Head of caudate nucleus (tissue), 42 donors: ENCODE results near the gene RABL6.
"Not testable (repeated sequence)": the region's sequence is repeated elsewhere in the genome, so short reads cannot be mapped to it uniquely, and the experiment has no call there.

Source experiments
- DNase-seq, 42 donors: peaks; one replicate each; pipeline versions ENCODE4 v3.0.0 to v3.0.0-alpha.2; 2020 to 2021; ENCODE audit warnings: mixed read lengths in 7 of 42
- intact Hi-C: fragments of 100-400 bp; cut with DNase I; formaldehyde crosslinking; loops from one replicate; pipeline ENCODE4 v1.15.0; 2022

The RABL6 gene

DNA sequence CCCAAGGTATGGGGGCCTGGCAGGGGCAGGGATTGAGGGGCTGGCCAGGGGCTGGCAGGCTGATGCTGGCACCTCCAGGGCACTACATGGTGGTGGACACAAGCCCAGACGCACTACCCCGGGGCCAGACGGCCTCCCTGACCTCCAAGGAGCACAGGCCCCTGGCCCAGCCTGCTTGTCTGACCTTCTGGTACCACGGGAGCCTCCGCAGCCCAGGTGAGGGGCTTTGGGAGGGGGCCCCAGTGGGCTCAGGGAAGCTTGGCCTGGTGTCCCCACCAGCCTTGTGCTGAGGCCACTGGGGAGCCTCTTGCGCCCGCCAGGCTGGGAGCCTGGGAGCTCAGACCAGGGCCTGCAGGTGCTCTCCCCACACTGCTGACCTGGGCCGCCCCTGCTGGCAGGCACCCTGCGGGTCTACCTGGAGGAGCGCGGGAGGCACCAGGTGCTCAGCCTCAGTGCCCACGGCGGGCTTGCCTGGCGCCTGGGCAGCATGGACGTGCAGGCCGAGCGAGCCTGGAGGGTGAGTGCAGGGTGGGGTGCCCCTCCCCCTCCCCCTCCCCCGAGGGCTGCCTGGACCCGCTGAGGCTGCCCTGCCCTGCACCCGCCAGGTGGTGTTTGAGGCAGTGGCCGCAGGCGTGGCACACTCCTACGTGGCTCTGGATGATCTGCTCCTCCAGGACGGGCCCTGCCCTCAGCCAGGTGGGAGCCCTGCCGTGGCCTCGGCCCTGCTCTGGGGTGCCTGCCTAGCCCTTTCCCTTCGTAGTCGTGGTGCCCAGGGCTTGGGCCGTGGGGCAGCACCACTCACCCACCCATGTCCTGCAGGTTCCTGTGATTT is 50.0 kb downstream of the RABL6 start:
- intact Hi-C loops = loop anchor here (10.0 kb wide), 1 partner anchor 77 kb away; no protein-coding TSS in a partner anchor
- peak in 1 of 42 donors; percentile 1 for DNase-seq

- intact Hi-C loops = loop anchor here (10.0 kb wide), 1 partner anchor 76 kb away; no protein-coding TSS in a partner anchor
- DNase-seq = no peak
These were observed 50.7 kb downstream of the RABL6 start for GRCh38 chr9:136858452-136858843.

- intact Hi-C loops = loop anchor here (10.0 kb wide), 1 partner anchor 76 kb away; no protein-coding TSS in a partner anchor
- DNase-seq = peak in 39 of 42 donors; percentile 51 to 89 (median 73)
These were observed 51.4 kb downstream of the RABL6 start for GRCh38 chr9:136858844-136859757.

- intact Hi-C loops = no loop called here
- DNase-seq = peak in 1 of 42 donors; percentile 41
These were observed 52.8 kb downstream of the RABL6 start for GRCh38 chr9:136860529-136860928.

DNA sequence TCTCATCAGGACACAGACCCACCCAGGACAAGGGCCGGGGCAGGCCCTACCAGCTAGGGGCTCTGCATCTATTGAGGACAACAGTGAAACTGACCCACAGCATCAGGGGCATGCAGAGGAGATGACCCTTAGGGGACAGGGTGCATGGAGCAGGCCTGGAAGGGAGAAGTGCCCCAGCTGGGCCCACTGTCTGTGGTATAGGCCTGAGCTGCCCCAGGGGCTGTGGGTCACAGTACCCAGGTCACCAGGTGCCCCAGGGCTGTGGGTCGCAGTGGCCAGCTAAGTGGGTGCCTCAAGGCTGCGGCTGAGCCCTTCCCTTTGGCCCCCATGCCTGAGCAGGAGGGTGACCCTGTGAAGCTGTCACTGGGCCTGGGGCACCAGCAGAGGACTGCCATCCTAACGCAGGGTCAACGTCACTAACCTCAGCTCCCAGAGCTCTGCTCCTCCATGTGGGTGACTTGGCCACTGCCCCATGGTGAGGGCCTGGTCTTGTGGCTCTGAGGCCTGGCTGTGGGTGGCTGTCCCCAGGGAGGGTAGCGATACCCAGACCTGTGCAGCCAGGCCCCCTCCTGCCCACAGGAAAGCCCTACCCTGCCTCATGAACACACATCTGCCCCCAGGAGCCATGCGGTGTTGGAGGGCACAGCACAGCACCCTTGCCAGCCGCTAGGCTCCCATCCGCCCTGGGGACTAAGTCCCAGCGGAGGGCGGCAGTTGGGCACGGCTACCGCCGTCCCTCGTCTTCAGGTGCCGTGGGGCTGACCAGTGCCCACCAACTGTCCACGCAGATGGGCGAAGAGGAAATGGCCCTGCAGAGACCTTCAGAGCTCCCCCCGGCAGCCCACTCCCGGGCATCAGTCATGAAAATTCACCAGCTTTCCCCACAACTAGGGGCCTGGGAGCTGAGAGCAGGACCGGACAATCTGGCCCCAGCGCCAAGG is 53.5 kb downstream of the RABL6 start:
- DNase-seq = peak in 1 of 42 donors; percentile 35
- intact Hi-C loops = no loop called here

- intact Hi-C loops = no loop called here
- DNase-seq = peak in 1 of 42 donors; percentile 32
These were observed 54.2 kb downstream of the RABL6 start for GRCh38 chr9:136861874-136862457.

DNA sequence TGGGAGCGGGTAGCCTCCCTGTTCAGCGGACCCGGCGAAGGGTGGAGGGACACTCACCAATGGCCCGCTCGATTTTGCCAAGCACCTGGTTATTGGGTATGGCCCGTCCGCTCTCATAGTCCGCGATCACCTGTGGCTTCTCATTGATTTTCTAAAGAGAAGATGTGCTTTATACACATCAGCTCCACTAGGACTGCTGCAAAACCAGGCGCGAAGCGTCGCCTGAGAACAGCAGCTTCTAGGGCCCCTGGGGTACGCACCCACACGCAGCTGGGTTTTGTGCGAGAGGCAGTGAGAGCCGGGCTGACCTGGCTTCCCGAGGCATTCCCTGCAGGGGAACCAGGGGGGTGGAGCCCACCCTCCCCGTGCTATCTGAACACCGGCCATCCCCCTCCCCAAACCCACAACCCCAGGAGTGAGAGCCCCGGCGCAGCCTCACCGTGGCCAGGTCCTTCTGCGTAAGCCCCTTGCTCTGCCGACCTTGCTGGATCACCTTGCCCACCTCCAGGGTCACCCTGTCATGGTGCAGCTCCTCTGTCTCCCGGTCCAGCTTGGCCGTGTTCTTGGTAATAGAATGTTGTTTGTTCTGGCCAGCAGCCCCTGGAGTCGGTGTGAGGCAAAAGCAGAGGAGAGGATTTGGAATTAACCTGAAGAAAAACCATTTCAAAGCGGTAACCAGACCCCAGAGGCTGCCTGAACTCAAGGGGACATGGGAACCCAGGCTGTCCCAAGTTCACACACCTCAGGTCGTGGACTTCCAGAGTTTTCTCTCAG is 55.3 kb downstream of the RABL6 start:
- no peak for DNase-seq
- intact Hi-C loops = no loop called here

DNA sequence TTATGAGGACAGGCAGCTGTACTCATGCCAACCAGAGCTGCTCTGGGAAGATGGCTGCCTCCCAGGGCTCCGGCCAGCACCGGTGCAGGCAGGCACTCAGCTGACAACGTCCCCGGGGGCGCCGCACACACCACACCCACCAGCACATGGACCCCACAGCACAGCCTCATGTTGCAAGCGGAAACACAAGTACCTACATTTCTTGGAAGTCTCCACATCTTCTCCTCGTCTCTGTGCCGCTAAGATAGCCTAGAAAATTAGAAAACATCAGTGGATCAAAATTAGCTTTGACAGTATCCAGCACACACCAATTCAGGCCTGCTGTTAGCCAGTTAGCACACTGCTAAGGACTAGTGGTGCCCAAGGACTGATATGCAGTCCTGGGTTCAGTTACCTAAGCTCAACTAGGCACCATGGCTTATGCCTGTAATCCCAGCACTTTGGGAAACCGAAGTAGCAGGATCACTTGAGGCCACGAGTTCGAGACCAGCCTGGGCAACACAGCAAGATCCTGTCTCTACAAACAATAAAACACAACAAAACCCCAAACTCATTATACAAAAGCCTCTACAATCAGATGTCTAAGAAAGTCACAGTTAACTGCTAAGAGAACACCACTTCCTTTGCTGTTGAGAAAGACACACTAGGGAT is 56.0 kb downstream of the RABL6 start:
- intact Hi-C loops = no loop called here

DNA sequence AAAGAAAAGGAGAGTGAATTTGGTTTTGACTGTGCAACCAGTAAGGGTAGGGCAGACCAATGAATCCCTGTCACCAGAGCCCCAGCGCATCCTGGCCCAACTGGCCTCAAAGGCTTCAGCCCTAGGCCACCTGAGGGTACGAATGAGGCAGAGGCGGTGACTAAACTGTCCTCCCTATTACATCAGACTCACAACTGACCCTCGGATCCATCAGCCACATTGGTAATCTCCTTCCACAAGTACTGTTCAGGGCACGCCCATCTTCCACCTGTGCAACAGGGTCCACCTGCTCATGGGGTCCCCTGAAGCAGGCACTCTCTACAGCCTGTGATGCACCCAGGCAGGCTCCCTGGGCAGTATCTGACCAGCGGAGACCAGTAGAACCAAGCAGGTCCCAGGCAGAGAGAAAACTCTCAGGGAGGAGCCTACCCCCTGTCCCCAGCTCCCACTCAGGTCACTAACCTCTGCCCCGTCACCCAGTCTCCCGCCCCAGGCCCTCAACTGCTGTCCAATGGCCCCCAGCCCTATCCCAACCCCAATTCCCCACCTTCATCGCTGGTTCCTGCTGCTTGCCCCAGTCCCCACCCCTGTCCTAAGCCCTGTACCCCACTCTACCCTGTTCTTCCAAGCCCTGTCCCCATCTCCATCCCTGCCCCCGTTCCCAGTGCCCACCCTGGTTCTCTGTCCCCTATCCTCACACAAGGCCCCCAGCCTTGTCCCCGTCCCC is 57.5 kb downstream of the RABL6 start:
- intact Hi-C loops = no loop called here
- peak in 1 of 42 donors; percentile 21 for DNase-seq

More for the DNA sequence above, 56.0 kb downstream of the RABL6 start:
- DNase-seq = no peak

- intact Hi-C loops = no loop called here
- peak in 1 of 42 donors; percentile 22 for DNase-seq
These were observed 58.0 kb downstream of the RABL6 start for GRCh38 chr9:136865768-136866103.

GRCh38 chr9:136866898-136867421 is 59.2 kb downstream of the RABL6 start:
- intact Hi-C loops = not testable (repeated sequence)

GRCh38 chr9:136867480-136867879 is 59.7 kb downstream of the RABL6 start:
- intact Hi-C loops = no loop called here
- no peak for DNase-seq

More at GRCh38 chr9:136866898-136867421, 59.2 kb downstream of the RABL6 start:
- DNase-seq = not testable (repeated sequence)

DNA sequence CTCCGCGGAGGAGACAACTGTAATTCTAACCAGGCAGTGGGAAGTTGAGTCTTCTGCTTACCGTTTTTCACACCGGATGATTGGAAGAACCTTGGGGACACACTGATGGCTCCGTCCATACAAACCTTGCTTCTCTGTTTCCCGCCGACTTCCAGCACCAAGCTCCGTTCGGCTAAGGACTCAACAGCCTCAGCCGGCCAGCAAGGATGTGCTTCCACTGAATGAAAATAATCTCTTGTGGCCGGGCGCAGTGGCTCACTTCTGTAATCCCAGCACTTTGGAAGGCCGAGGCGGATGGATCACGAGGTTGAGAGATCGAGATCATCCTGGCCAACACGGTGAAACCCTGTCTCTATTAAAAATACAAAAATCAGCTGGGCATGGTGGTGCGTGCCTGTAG is 60.2 kb downstream of the RABL6 start:
- intact Hi-C loops = no loop called here

GRCh38 chr9:136868644-136869043 is 60.9 kb downstream of the RABL6 start:
- intact Hi-C loops = no loop called here
- no peak for DNase-seq

More for the DNA sequence above, 60.2 kb downstream of the RABL6 start:
- DNase-seq = no peak

- DNase-seq, intact Hi-C loops: not testable (repeated sequence)
These were observed 61.9 kb downstream of the RABL6 start for GRCh38 chr9:136869611-136870010.

DNA sequence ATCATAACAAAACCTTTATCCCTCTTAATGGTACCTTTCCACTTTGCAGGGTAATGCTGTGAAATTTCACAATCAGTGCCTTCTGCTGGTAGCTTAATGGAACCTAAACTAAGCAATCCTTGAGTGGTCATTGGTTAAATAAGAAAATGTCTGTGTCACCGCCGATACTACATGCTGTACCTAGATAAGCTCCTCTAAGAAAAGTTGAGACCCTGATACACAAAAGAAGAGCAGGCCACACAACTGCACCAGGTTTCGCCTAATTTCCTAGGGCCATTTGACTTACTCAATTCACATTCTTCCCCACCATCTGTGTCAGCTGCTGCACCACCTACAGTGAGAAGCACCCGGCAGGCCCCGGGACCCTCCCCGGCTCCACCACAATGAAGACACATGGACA is 67.4 kb downstream of the RABL6 start:
- intact Hi-C loops = no loop called here
- DNase-seq = no peak
